ENCODE measurements around the gene ACSL3. TPM values are rescaled to one million over a fixed set of nuclear protein-coding genes. Genes with fewer than 3 reads are reported as not detected.

The ACSL3 gene
- total and polyA plus RNA-seq, 2 donors (not counting 3 experiments of a cell fraction or from before 2014, with no cell fraction given), result 58.7 to 139 TPM

GRCh38 chr2:222926915-222927314 lies 66.1 kb downstream of the ACSL3 start:
- FAIRE-seq (no peak), DNase-seq (ENCODE audit: low read depth, low spot score) (no peak)
- no peak overlapping the region for H3K9ac ChIP-seq (replicated peaks; ENCODE audit: extremely low read depth, insufficient read depth, low read length)
- ChIA-PET CTCF (interaction anchor here (2.7 kb wide), 1 partner anchor 12 kb away, joined by 16 read pairs; no protein-coding TSS in a partner anchor), POLR2A (no interaction called here)
- no peaks in the 10 kb centered on the region for H3K9me3 ChIP-seq (replicated peaks; ENCODE audit: control insufficient read depth, insufficient read depth, low read length)
- H3K4me2 ChIP-seq (ENCODE audit: insufficient read depth, low read length), result no peak overlapping the region
- TF ChIP-seq POLR2AphosphoS5 (IDR thresholded peaks at IDR 0.05; ENCODE audit: insufficient read depth, low read depth, low read length), result no peak
- no peak for TF ChIP-seq FOS (IDR thresholded peaks at IDR 0.05; ENCODE audit: borderline replicate concordance, insufficient read depth, low read length)
- no peak for TF ChIP-seq GATA2 (IDR thresholded peaks at IDR 0.05; ENCODE audit: insufficient read depth, insufficient read length, low read depth, low read length)
- TF ChIP-seq CTCF (IDR thresholded peaks at IDR 0.05; ENCODE audit: extremely low read depth in 1 of 2, insufficient read depth in 1 of 2, low read depth in 1 of 2, low read length in 2 of 2), result no peak
- no peak for TF ChIP-seq EZH2 (IDR thresholded peaks at IDR 0.05; ENCODE audit: borderline replicate concordance, low read depth, low read length, severe bottlenecking)
- TF ChIP-seq POLR2A (IDR thresholded peaks at IDR 0.05; ENCODE audit: low read depth, low read length), result no peak
- TF ChIP-seq MAX (IDR thresholded peaks at IDR 0.05; ENCODE audit: insufficient read depth, insufficient read length), result no peak
- no peak for TF ChIP-seq MYC (IDR thresholded peaks at IDR 0.05; ENCODE audit: low read depth, low read length)
- TF ChIP-seq JUN (IDR thresholded peaks at IDR 0.05; ENCODE audit: borderline replicate concordance, insufficient read depth, insufficient read length, low read depth), result no peak
- no peaks in the 10 kb centered on the region for H3K27me3 ChIP-seq (ENCODE audit: control insufficient read depth in 2 of 2, insufficient read depth in 2 of 2, low read length in 2 of 2)
- H4K20me1 ChIP-seq (replicated peaks; ENCODE audit: control insufficient read depth, extremely low read depth, insufficient read depth, low read length), result no peaks in the 10 kb centered on the region
- no peak overlapping the region for H3K27ac ChIP-seq (ENCODE audit: insufficient read depth, low read depth, low read length)
- H3K79me2 ChIP-seq (ENCODE audit: control insufficient read depth, insufficient read depth, low read length), result peaks cover 5% of the 10 kb centered on the region
- H3K9me1 ChIP-seq (replicated peaks; ENCODE audit: control insufficient read depth, extremely low read depth, insufficient read depth, low read length), result no peaks in the 10 kb centered on the region
- no peak overlapping the region for H2AFZ ChIP-seq (ENCODE audit: low read depth, low read length)
- peaks cover 4 to 27% of the 10 kb centered on the region in 2 experiments for H3K36me3 ChIP-seq (ENCODE audit: control insufficient read depth in 2 of 2, extremely low read depth in 1 of 2, insufficient read depth in 2 of 2, low read length in 2 of 2)
- dilution Hi-C loops (cut with MboI; ENCODE audit: extremely low pct_ligation_motif_present, low sequenced_read_pairs), result no loop called here
- H3K4me1 ChIP-seq (ENCODE audit: control insufficient read depth, extremely low read depth, insufficient read depth, low read length), result peaks cover 5% of the 10 kb centered on the region
- H3K4me3 ChIP-seq (replicated peaks in 1 of 3; ENCODE audit: insufficient read depth in 1 of 3, low read depth in 1 of 3, low read length in 3 of 3), result no peak overlapping the region
- BruUV-seq (replicated peaks), result no TSS peak
- intact Hi-C loops (cut with micrococcal nuclease), result no loop called here

Data from endothelial cell of umbilical vein (primary cell).